Amygdala (tissue), 56 donors: ENCODE measurements around the gene SH3BP5.

Experiments
- DNase-seq, 56 donors: peaks; one replicate each; lab custom pipeline; 2025; lab: John Stamatoyannopoulos, UW

Gene SH3BP5

GRCh38 chr3:15329046-15330005, 3.1 kb downstream of the SH3BP5 start:
- peak in 2 of 56 donors; percentile 5 to 29 for DNase-seq

- no peak for DNase-seq
Observed at GRCh38 chr3:15327941-15328340, 4.4 kb downstream of the SH3BP5 start.

- DNase-seq: no peak
Observed at GRCh38 chr3:15326673-15327072, 5.7 kb downstream of the SH3BP5 start.

GRCh38 chr3:15326037-15326436, 6.3 kb downstream of the SH3BP5 start:
- DNase-seq: no peak

GRCh38 chr3:15325228-15325627, 7.2 kb downstream of the SH3BP5 start:
- DNase-seq: no peak

GRCh38 chr3:15324379-15324808, 8.0 kb downstream of the SH3BP5 start:
- DNase-seq: no peak

GRCh38 chr3:15323063-15323462, 9.3 kb downstream of the SH3BP5 start:
- no peak for DNase-seq

- DNase-seq: no peak
Observed at GRCh38 chr3:15321349-15321748, 11.0 kb downstream of the SH3BP5 start.

GRCh38 chr3:15319575-15319974, 12.8 kb downstream of the SH3BP5 start:
- no peak for DNase-seq

- no peak for DNase-seq
Observed at GRCh38 chr3:15319136-15319535, 13.2 kb downstream of the SH3BP5 start.

- DNase-seq: no peak
Observed at GRCh38 chr3:15318661-15319060, 13.7 kb downstream of the SH3BP5 start.

- no peak for DNase-seq
Observed at GRCh38 chr3:15316998-15317435, 15.4 kb downstream of the SH3BP5 start.

GRCh38 chr3:15315003-15315402, 17.4 kb downstream of the SH3BP5 start:
- no peak for DNase-seq

- DNase-seq: no peak
Observed at GRCh38 chr3:15314276-15314675, 18.1 kb downstream of the SH3BP5 start.

- DNase-seq: peak in 5 of 56 donors; percentile 11 to 31 (median 24)
Observed at GRCh38 chr3:15313461-15313860, 18.9 kb downstream of the SH3BP5 start.

GRCh38 chr3:15312550-15312949, 19.8 kb downstream of the SH3BP5 start:
- DNase-seq: no peak

GRCh38 chr3:15310491-15311370, 21.7 kb downstream of the SH3BP5 start:
- no peak for DNase-seq

GRCh38 chr3:15309662-15310335, 22.6 kb downstream of the SH3BP5 start:
- peak in 40 of 56 donors; percentile 8 to 84 (median 58) for DNase-seq

- peak in 1 of 56 donors; percentile 9 for DNase-seq
Observed at GRCh38 chr3:15307580-15307979, 24.8 kb downstream of the SH3BP5 start.

GRCh38 chr3:15306979-15307359, 25.4 kb downstream of the SH3BP5 start:
- DNase-seq: no peak
